ENCODE results near the gene MYO5B.
"Not testable (repeated sequence)": the region's sequence is repeated elsewhere in the genome, so short reads cannot be mapped to it uniquely, and the experiment has no call there.

The MYO5B gene

DNA sequence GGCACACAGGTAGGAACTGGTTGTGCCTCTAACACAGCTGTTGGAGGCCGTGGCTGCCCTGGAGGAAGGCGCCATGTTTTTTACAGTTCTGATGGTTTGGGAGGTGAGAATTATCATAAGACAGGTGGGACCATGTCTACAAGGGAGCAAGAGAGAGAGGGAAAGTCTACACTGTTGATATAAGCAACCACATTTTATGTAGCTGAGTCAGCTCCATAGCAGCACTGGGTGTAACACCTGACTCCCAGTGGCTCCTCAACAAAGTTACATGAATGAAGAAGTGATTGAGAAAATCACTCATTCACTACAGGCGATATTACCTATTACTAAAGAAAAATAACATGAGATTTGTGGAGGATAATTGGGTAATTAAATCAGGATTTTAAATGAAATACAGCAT, 340.3 kb downstream of the MYO5B start:
- no peak for DNase-seq (ENCODE audit: low spot score)

DNA sequence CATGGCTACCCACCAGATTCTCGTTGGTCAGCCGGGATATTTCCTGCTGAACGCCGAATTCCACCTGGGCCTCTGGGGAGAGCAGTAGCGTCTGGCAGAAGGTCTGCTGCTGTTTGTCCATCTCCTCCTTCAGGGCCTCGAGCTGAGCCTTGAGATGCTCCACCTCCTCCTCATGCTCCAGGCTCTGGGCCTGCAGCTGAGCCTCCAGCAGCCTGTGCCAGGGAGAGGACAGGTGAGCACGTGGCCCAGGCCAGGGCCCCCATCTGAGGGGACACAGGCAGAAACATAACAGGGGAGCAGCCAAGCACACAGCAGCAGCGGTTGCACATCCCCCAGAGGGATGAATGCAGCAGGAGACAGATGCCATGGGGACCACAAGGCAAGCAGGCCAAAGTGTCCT, 341.5 kb downstream of the MYO5B start:
- DNase-seq (ENCODE audit: low spot score), result no peak

DNA sequence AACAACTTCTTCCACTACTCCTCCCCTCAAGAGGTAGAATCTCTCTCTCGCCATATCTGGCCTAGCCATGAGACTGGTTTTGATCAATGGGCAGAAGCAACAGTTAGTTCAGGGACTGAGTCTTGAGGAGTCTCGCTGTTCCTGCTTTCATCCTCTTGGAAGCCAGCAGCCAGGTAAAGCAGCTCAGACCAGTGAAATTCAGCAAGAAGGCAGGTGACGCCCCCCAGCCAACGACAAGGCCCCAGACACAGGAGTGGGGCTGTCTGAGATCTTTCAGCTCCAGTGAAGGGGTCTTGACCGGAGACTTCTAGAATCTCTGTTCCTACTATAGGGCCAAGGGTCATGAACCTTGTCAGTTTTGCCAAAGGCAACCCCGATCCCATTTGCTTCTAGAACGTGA, 341.9 kb downstream of the MYO5B start:
- no peak for DNase-seq (ENCODE audit: low spot score)

DNA sequence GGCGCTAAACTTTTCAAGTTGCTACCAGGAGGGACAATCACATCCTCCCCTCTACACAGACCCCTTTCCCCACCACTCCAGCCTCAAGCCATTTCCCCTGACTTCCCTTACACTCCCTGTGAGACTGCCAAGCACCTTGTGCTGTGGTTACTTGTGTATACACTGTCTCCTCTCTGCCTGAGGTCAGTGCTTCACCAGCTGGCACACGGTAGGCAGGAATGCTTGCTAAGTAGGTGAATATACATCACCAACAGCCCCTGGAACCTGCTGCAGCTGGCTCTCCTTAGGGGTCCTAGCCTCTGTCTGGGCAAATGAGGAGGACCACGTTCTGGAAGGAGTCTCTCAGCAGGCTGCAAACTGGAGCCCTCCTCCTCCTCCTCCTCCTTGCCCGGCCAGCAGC, 343.3 kb downstream of the MYO5B start:
- DNase-seq (ENCODE audit: low spot score), result no peak

DNA sequence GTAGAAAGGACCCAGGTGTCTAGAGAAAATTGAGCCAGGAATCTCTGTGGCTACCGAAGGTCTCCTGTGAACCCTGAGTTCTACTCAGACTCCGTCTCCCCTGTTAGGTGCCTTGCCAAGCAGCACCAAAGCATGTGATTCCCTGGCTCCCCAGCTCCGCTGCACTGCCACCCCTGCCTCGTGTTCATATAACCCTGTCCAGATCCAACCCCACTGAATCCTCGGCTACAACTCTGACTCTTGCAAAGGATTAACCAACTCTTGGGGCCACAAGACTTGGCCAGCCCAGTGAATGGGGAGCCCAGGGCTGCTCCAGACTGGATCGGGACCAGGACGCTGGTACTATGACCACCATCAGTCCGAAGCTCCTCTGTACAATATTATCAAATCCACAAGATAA, 344.3 kb downstream of the MYO5B start:
- DNase-seq (ENCODE audit: low spot score), result no peak

DNA sequence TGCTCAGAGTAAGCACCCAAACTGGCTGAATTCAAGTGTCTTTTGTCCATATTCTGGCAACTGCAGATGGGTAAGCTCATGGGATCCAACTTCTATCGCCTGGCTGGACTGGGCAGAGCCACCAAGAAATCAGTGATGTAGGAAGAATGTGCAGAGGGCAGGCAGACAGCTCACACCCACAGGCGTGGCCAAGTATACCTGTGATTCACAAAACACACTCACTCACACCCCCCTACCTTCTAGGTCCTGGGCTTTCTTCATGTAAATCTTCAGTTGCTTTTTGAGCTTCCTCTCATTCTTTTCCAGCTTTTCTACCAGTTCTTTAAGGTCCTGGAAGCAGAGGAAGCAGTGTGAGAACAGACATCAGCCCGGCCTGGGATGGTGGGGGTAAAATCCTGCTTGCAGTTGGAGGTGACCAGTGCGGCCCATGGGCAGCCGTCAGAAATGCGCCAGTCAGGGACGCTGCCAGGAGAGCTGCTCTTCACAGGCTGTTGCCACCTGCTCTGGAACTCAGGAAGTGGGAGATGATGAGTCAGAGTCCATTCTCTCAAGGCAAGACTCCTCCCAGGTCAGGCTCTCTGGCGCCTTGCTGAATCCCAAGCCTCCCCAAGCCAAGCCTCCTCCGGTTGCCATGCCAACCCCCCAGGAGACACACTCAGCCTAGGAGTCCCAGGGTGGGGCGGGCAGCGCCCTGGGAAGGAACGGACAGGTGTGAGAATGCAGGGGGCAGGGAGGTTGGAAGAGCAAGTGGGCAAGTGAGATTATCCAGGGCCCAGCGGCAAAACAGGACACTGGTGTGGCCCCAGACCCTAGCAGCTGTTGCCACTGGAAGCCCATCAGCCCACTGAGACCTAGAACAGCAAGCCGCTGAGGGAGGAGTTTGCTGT, 345.4 kb downstream of the MYO5B start:
- peak; percentile 56 for DNase-seq (ENCODE audit: low spot score)

DNA sequence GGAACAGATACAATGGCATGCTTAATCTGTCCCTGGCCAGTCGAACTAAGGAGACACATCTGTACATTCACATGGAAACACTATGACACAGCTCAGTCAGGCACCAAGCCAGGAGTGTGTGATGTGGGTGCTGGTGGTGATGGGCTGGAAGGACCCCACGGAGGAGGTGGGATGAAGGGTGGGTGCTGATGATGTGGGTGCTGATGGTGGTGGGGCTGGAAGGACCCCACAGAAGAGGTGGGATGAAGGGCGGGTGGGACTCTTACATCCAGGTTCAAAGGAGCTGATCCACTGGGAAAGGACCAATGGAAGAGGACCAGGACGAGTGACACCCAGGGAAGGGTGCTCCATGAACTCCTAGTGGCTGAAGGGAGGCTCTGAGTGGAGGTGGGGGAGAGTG, 346.8 kb downstream of the MYO5B start:
- no peak for DNase-seq (ENCODE audit: low spot score)

DNA sequence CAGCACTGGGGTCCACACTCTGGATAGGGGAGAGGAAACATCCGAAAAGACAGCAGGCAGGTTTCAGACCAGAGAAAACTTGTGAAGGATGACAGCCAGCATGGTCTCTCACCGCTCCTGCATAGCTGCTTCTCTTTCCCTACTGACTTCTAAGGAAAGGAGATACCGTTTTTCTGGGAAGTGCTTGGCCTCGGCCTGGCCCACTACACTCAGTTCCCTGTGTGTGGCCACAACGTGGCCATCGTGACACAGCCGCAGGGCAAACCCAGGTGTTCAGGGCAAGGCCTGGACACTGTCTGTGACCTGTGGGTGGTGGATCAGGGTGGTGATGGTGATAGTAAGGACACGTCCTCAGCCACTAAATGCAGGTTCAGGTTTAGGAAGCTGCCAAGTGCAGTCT, 347.4 kb downstream of the MYO5B start:
- no peak for DNase-seq (ENCODE audit: low spot score)

DNA sequence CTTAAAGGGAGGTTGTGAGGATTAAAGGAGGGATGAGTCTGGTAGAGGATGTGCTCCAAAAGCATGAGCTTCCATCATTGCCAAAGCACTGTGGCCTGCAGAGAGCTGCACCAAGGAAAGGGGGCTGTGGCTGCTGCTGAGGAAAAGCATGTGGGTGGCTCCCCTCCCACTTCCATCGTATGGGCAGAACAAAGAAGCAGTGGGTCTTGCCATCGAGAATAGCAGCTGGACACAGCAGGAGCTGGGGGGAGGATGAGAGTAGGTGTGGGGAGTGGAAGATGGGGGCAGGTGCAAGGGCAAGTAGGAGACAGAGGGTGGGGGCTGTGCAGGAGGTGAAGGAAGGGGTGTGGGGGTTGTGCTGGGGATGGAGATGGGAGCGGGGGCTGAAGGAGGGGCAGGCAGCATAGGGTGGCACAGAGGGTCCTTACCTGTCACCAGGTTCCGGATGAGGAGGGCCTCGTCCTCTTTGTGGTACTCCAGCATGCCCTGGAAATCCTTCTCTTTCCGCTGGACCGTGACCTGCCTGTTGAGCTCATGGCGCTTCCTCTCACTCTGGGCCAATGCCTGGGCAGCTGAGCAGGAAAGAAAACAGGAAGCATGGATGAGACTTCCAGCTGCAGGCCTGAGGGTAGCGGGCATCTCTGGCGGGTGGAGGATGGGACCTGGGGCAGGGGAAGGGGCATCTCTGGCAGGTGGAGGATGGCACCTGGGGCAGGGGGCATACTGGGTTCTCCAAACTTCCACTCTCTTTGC, 348.1 kb downstream of the MYO5B start:
- no peak for DNase-seq (ENCODE audit: low spot score)

DNA sequence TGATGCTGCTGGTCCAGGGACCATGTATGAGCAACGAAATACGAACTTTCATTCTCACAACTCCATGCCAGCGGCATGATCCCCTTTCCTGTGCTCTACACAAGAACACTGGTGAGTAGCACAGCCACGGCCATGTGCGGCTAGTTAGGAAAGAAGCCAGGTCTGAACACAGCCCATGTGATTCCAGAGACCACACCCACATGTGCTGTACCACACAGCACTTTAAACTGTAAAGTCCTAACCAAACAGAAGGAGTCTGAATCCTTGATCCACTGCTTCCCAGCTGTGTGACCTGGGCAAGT, 348.6 kb downstream of the MYO5B start:
- DNase-seq (ENCODE audit: low spot score), result no peak

DNA sequence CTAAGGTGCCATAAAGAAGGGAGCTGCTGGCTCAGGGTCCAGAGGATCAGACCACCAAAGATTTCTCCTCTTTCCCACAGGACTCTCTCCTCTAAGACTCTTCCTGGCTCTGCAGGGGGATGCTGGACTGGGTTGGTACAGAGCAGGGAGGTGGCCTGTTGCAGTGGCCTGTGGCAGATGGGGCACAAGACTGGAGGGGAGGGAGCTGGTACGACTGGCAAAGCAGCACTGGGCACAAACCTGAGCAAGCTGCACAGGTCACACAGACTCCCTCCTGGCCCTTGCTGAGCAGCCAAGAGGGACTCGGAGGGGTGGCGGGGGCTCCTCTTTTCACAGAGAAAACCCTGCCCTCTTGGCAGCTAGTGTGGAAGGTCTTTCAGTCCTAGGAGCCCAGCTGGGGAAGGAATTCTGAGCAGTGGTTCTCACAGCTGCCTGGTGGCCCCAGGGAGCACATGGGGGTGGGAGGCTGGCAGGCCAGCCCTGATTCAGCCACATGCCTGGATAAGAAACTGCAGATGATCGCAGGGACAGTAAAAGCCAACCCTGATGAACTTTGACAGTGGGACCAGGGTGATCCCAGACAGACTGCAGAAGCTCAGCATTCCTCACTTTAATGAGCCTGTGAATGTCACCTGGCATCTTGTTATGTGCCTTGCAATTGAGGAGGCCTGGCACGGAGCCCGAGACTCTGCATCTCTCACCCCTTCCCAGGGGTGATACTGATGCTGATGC, 349.2 kb downstream of the MYO5B start:
- DNase-seq (ENCODE audit: low spot score), result no peak

DNA sequence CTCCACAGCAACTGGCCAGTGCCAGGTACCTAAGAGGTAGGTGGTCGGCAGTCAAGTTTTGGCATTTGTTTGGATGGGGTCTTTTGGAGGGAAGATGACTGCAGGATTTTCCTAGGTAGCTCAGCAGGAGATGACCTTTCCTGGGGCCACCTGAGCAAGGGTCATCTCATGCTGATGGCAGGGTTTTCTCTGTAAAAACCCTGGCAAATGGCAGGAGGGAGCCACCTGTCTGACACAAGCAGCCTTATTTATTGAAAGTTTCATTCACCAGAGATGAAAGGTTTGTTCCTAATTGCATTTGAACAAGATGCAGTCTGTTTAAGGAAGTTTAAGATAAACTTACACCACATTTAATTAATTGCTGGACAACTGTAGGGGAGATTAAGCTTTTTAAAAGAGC, 350.0 kb downstream of the MYO5B start:
- no peak for DNase-seq (ENCODE audit: low spot score)

DNA sequence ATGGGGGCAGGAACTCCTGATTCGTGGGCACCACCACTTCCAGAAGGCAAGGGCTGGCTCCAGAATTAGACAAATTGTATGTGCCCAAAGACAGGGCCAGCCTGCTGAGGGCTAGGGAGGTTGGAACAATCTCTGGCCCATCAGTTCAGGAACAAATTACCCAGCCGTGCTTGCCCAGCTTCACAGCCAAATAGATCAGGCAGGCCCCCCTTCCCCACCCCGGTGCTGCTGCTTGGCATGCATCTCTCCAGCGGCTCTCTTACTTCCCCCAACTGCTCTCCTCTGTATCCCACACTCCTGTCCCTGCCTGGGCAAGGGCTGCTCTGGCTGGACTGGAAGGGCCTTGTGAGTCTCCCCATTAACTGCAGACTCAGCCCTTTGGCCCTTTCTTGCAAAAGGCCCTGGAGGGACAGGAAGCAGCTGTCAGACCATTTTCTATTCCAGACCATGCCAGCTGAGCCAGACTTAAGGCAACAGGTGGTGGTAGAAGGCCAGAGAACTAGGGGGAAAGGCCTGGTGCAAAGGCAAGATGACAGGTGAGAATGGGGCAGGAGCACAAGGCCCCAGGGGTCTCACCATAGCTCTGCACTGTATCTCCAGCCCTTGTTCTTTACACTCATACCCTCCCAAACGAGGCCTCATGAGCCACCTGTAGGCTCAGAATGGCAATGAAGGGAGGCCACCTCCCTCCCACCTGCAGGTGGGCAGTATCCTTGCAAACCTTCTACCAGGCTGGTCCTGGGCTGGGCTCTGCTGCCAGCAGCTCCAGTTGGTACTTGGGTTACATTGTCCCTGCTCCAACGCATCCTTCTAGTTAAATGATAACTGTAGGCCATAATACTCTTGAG, 350.9 kb downstream of the MYO5B start:
- DNase-seq (ENCODE audit: low spot score), result no peak

DNA sequence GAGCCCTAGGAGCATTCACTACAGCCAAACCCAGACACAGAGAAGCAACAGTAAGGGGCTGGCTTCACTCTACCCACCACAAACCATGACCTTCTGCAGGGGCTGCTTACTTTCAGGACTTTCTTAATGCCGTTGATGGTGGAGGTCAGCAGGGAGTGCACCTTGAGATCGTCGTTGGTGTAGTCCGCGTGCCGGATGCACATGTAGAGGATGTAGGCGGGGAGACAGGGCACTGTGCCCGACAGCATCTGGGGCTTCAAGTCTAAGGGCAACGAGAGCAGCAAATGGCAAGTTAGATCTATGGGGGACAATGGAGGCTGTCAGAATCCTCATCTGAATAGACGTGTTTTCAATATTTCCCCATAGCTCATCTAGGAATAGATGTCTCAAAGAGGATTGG, 351.8 kb downstream of the MYO5B start:
- DNase-seq (ENCODE audit: low spot score), result no peak

DNA sequence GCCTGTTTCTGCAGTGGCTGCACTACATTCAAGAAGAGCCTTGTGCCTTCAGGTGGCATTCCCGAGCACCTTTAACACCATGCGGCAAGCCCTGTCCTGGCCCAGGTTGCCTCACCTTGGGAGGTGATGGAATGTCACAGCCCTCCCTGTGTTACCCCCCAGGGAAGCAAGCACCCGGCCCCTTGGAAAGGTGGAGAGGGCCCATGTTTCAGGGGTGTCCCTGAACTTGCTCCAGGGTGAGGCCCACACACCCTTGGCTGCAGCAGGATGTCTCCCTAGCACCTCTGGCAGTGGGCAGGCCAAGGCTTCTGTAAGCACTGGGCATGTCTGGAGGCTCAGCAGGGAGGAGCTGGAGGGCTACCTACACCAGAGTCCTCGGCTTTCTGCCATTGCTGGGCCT, 352.3 kb downstream of the MYO5B start:
- no peak for DNase-seq (ENCODE audit: low spot score)

DNA sequence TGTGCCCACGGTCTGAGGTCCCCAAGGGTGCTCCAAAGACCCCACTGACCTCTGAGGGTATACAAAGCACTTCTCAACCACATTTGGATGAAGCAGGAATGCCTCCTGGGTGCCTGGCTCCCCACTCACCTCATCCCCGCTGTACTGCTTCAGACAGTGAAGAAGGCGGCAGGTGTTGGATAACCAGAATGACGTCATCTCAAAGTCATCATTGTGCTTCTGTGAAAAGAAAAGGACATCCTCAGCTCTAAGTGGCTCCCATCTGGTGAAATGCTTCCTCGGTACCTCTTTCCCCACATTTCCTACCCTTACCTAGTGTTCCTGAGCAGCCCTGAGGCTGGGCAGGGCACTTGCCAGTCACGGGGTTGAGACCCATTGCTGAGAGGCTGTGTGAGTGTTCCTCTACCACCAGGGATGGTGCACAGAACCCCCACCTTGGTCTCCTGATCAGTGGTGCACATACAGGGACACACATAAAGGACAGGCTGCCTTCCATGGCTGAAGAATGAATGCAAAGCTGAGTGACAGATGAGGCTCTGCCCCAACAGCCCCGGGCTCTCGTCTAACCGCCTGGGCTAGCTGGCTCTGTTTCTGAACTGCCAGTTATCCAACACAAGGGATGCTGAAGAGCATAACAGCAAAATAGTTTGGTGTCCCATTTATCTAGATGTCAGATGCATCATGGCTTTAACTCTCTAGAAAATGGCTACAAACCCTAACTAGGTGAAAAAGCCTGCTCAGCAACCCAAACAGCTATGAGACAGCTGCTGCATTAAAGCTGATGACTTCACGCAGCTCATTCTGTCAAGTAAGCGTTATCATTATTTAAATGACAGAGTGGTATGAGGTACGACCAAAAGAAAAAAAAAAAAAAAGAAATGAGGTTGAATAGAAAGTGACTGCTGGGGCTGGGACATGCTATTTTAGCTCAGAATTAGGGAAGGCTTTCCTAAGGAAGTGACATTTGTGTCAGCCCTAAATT, 353.4 kb downstream of the MYO5B start:
- no peak for DNase-seq (ENCODE audit: low spot score)

DNA sequence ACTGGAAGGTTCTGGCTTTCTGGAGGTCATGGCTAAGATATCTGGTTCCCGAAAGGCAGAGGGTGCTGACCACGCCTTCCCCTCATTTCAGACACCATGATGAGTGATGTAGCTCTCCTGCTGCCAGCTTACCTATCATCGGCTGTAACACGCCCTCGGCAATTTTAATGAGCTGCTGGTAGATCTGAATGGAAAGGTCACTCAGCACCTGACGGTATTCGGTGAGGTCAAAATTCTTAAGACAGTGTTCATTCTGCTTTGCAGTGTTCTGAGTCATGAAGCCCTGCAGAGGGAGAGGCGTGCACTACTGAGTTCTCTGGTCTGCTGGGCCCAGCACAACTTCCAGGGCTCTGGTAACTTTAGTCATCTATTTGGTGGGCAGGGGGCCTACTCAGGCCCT, 355.9 kb downstream of the MYO5B start:
- no peak for DNase-seq (ENCODE audit: low spot score)

DNA sequence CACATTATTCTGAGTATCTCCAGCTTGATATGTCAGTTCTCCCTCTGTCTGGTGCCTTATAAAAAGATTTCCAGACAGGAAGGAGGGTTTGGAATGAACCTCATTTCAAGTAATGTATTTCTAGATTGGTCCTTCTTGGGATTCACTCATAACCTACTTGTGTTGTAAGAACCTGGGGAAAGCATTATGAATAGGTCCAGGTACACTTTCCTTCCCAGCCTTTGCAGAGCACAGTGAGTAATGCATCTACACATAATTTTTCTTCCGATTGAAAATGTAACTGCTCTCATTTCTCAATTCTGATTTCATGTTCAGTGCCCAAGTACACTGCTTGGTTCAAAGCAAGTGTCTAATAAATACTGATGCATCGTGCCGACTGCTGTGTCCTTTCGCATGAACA, 356.6 kb downstream of the MYO5B start:
- DNase-seq (ENCODE audit: low spot score), result no peak

DNA sequence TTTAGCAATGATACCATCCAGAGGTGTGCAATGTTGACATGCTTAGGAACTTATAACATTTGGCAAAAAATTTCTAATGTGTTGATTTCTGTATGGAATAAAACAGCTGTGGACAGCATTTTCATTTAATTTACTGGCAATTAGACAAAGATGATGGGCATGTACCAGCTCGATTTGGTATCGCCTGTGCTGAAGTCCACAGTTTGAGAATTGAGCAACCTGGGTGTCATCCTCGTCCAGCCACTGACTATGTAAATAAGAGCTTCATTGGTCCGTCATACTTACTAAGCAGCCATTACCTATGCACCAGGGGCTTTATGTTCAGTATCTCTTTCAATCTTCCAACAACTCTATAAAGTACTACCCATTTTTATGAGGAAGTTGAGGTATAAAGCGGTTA, 357.1 kb downstream of the MYO5B start:
- DNase-seq (ENCODE audit: low spot score), result no peak

DNA sequence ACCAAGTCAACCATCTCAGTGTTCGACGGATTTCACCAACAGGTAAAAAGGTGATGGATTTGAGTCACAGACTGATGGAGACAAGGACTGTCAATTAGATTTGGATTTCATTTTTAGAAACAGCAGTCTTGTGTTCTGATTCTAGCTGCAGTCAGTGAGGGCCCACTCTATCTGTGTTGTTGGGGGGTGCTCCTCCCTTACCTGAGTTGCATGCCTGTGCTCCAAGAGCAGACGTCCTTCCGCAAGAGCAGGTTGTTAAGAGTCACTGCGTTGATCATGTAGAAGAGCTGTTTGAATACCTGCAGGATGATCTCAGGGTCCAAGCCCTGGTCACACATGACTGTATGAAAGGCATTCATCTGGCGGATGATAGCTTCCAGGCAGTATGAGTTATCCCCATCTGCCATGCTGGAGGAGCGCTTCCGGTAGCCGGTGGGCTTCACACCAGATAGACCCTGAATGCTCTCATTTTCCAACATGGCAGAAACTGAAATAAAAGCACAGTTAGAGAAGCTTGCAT, 357.6 kb downstream of the MYO5B start:
- DNase-seq (ENCODE audit: low spot score), result not testable (repeated sequence)

DNA sequence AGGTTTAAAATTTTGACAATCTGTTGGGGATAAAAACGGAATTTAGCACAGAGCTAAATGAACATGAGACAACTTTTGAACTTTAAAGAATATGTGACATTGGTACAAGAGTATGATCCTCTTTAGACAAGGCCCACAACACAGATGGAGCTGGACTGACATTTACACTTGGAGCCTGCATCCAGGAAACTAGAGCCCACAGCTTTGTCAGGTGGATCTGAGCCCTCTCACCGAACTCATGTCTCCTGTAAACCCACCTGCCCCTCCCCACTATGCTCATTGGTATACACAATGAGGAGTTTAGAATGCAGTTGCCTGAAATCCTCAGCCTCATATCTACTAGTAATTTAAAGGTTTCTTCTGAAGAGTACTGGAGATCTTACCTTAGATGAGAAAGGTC, 359.5 kb downstream of the MYO5B start:
- DNase-seq (ENCODE audit: low spot score), result no peak
